ENCODE data around the gene AARS2. TPM values are rescaled to one million over a fixed set of nuclear protein-coding genes. Genes with fewer than 3 reads are reported as not detected.
A peak's percentile ranks its signal among the peaks of the same experiment; 100 is the strongest.

AARS2 gene
- total RNA-seq, 4 donors from 2014 or later: 5.9 to 15.7 (median 12.8) TPM

DNA sequence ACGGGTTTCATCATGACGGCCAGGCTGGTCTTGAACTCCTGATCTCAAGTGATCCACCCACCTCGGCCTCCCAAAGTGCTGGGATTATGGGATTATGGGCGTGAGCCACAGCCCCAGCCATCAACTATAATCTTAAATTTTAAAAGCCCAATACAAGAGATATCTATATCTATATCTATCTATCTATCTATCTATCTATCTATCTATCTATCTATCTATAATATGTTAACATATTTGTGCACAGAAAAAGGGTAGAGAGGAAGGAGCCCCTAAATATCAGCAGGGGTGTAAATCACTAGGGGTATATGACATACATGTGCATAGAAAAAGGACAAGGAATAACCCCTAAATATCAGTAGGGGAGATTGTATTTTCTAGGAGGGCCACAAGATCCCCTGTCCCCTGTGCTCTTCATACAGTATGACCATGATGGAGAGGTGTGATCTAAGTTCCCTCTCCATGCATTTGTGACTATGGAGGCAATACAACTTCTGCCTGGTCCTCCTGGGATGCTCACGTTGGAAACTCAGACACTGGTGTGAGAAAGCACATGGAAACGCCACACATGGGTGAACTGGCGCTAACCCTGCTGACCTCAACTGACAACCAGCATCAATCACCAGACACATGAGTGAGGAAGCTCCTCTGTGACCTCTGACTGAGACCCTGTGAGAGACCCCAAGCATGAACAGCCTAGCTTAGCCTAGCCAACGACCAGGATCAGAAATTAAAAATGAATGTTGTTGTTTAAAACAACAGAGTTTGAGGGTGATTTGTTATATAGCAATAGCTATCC, 28.1 kb upstream of the AARS2 start:
- H3K4me3 ChIP-seq (ENCODE audit: low read depth, poor library complexity, severe bottlenecking): no peak overlapping the region
- DNase-seq (ENCODE audit: low spot score in 2 of 2): no peak
- TF ChIP-seq POLR2A (IDR thresholded peaks at IDR 0.05) (no peak), CTCF (IDR thresholded peaks at IDR 0.05) (no peak)
- intact Hi-C loops (cut with DNase I; ENCODE audit: low total_unique reads): no loop called here
- 69 to 74% methylated on average over 8 of the region's 8 CpGs for WGBS, 2 donors

DNA sequence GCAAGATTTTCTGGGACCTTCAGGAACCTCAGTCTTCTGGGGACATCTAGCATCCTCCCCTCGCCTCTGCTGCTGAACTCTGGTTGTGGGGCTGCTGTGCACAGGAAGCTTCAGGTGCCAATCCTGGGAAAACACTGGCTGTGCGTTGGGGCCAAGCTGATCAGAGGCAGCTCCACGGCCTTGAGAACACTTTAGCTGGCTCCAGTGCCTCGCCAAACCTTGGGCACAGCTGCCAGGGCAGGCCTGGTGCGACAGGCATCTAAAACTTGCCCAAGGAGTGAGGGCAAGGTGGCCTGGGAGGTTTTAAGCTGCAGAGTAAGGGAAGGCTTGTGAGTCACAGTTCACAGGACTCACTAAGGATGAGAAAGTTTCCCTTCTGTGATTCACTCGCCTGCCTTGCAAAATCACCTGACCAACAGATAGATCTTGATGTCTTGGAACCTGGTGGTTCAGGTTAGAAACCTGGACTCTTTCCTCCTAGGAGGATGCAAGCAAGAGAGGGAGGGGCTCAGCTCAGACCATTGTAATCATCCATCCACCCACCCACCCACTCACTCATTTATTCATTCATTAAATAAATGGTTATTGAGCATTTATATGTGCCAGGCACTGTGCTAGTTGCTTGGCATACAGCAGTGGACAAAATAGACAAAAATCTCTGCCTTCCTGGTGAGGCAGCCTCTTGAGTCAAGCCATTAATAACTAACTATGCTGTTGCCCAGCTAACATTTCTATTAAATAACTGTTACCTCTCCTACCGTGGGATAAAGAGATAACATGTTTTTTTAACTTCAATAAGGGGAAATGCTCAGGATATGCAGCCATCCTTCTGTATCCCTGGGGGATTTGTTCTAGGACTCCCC, 26.8 kb upstream of the AARS2 start:
- no peak overlapping the region for H3K4me3 ChIP-seq (ENCODE audit: low read depth, poor library complexity, severe bottlenecking)
- 58 to 74% methylated on average over 7 of the region's 7 CpGs for WGBS, 2 donors
- TF ChIP-seq POLR2A (IDR thresholded peaks at IDR 0.05) (no peak), CTCF (IDR thresholded peaks at IDR 0.05) (no peak)
- no peak for DNase-seq (ENCODE audit: low spot score in 2 of 2)
- intact Hi-C loops (cut with DNase I; ENCODE audit: low total_unique reads): loop anchor here (5.0 to 10.0 kb wide), 2 partner anchors 68 to 245 kb away; partner anchors contain the start of gene TMEM151B

- WGBS, 2 donors: 72 to 85% methylated on average over 5 of the region's 5 CpGs
- no peak for TF ChIP-seq CTCF (IDR thresholded peaks at IDR 0.05)
- no peak for TF ChIP-seq POLR2A (IDR thresholded peaks at IDR 0.05)
- no peak for DNase-seq (ENCODE audit: low spot score in 2 of 2)
- intact Hi-C loops (cut with DNase I; ENCODE audit: low total_unique reads): loop anchor here (5.0 to 10.0 kb wide), 2 partner anchors 67 to 244 kb away; partner anchors contain the start of gene TMEM151B
- no peak overlapping the region for H3K4me3 ChIP-seq (ENCODE audit: low read depth, poor library complexity, severe bottlenecking)
These were observed 26.2 kb upstream of the AARS2 start for GRCh38 chr6:44339301-44339700.

DNA sequence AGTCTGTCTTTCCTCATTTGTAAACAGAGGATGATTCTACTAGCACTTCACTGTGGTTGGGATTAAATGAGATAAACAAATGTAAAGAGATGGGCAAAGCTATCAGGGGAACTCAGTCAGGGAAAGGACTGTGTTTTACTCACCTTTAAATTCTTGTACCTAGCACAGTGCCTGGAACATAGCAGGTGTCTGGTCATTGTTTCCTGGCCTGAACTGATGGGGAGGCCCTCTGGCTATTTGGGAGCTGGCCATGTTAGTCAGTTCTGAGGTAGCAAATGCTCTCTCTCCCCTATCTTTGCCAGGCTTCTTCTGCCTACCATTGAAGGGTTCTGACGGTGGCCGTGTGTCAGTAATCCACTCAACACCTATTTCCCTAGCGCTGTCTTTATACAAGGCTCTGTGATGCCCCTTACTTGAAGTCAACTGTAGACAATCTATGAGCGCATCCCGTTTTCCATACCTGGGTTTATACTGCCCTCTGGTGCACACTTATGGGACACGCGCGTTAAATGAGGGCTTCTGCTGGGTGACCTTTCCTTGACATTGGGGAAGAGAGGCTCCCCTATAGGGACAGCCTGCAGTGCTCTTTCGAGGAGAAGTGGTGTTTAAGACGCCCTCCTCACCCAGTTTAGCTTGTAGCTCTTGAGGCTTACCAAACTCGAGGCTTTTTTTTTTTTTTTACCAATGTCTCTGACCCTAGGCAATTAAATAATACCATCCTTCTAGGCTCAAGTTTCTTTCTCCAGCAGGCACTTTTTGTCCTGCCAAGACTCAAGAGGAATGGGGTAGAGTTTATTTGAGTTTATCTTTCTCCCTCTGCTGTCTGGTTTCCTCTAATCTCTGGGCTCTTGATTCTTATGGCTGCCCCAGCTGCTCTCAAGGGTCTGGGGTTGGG, 25.3 kb upstream of the AARS2 start:
- peak; percentile 61 to 89 for DNase-seq (ENCODE audit: low spot score in 2 of 2)
- no peak overlapping the region for H3K4me3 ChIP-seq (ENCODE audit: low read depth, poor library complexity, severe bottlenecking)
- TF ChIP-seq CTCF (IDR thresholded peaks at IDR 0.05) (peak in 1 of 3 donors; percentile 38), POLR2A (IDR thresholded peaks at IDR 0.05) (no peak)
- WGBS, 2 donors: 3 to 4% methylated on average over 11 of the region's 11 CpGs
- intact Hi-C loops (cut with DNase I; ENCODE audit: low total_unique reads): loop anchor here (5.0 to 10.0 kb wide), 2 partner anchors 66 to 244 kb away; partner anchors contain the start of gene TMEM151B

GRCh38 chr6:44335631-44336030, 22.5 kb upstream of the AARS2 start:
- intact Hi-C loops (cut with DNase I; ENCODE audit: low total_unique reads): loop anchor here (5.0 to 10.0 kb wide), 2 partner anchors 63 to 241 kb away; partner anchors contain the start of gene TMEM151B
- 67 to 78% methylated on average over 1 of the region's 1 CpG for WGBS, 2 donors
- no peak for TF ChIP-seq POLR2A (IDR thresholded peaks at IDR 0.05)
- no peak for TF ChIP-seq CTCF (IDR thresholded peaks at IDR 0.05)

More at GRCh38 chr6:44335631-44336030, 22.5 kb upstream of the AARS2 start:
- no peak for DNase-seq (ENCODE audit: low spot score in 2 of 2)
- H3K4me3 ChIP-seq (ENCODE audit: low read depth, poor library complexity, severe bottlenecking): no peak overlapping the region
